NB4 (cell line): ENCODE measurements around the gene KCTD19.
"Not testable (repeated sequence)": the region's sequence is repeated elsewhere in the genome, so short reads cannot be mapped to it uniquely, and the experiment has no call there.

Experiments used
- DNase-seq: peaks from one replicate; pipeline ENCODE4 v3.0.0; 2010; ENCODE audit warnings: low read depth
- H3K4me3 ChIP-seq: one replicate; pipeline ENCODE4 v1.5.1; 2011; ENCODE audit warnings: mild to moderate bottlenecking, low read depth, low read length, moderate library complexity
- CTCF ChIP-seq: IDR thresholded peaks from one replicate; pipeline ENCODE4 v1.5.1; 2012; ENCODE audit warnings: low read depth, low read length
- MAX ChIP-seq: IDR thresholded peaks from 2 replicates; pipeline ENCODE4 v1.6.1; 2011; ENCODE audit warnings: low read depth, low read length
- MYC ChIP-seq: IDR thresholded peaks from 2 replicates; pipeline ENCODE4 v1.6.1; 2011; ENCODE audit warnings: low read depth, low read length
- POLR2A ChIP-seq: IDR thresholded peaks from 2 replicates; pipeline ENCODE4 v1.6.1; 2011; ENCODE audit warnings: mild to moderate bottlenecking; ENCODE audit not compliant: insufficient read length; ENCODE audit errors: extremely low read depth

Gene KCTD19

GRCh38 chr16:67326472-67327309, at the start of gene KCTD19, which contains the start of gene LRRC36:
KCTD19 (minus strand) TSS chr16:67326741; CDS start chr16:67326707, 34 bp downstream.
LRRC36 (plus strand) TSS chr16:67326815; CDS start chr16:67326863, 48 bp downstream.
- TF ChIP-seq POLR2A (no peak), MAX (no peak), MYC (no peak), CTCF (no peak)
- DNase-seq, result no peak
- no peak within 1 kb of the TSS for H3K4me3 ChIP-seq

- not testable (repeated sequence) for DNase-seq, H3K4me3 ChIP-seq
These were observed 49.5 kb upstream of the KCTD19 start for GRCh38 chr16:67376012-67376411.

GRCh38 chr16:67372664-67373063, 46.1 kb upstream of the KCTD19 start:
- no peak for TF ChIP-seq MAX
- TF ChIP-seq MYC, result no peak
- TF ChIP-seq CTCF, result peak; percentile 53
- no peak for TF ChIP-seq POLR2A
- DNase-seq, result peak; percentile 56
- no peak overlapping the region for H3K4me3 ChIP-seq

GRCh38 chr16:67370661-67371060, 44.1 kb upstream of the KCTD19 start:
- no peak overlapping the region for H3K4me3 ChIP-seq
- TF ChIP-seq CTCF, result no peak
- no peak for TF ChIP-seq MYC
- no peak for TF ChIP-seq POLR2A
- TF ChIP-seq MAX, result no peak
- DNase-seq, result no peak

GRCh38 chr16:67364600-67365235, 38.2 kb upstream of the KCTD19 start:
- no peak for TF ChIP-seq POLR2A
- no peak for TF ChIP-seq MAX
- TF ChIP-seq MYC, result no peak
- TF ChIP-seq CTCF, result no peak
- no peak overlapping the region for H3K4me3 ChIP-seq
- no peak for DNase-seq

- DNase-seq, result no peak
- H3K4me3 ChIP-seq, result no peak overlapping the region
- TF ChIP-seq MAX, result no peak
- TF ChIP-seq MYC, result no peak
- no peak for TF ChIP-seq CTCF
- TF ChIP-seq POLR2A, result no peak
These were observed 34.5 kb upstream of the KCTD19 start for GRCh38 chr16:67361038-67361437.

GRCh38 chr16:67359540-67360269, 33.2 kb upstream of the KCTD19 start:
- not testable (repeated sequence) for DNase-seq, H3K4me3 ChIP-seq
